Osteoblast (primary cell): ENCODE data around the gene CENPC. TPM values are rescaled to one million over a fixed set of nuclear protein-coding genes. Genes with fewer than 3 reads are reported as not detected.

Experiments
- DNase-seq: peaks from one replicate; pipeline ENCODE4 v3.0.0; 2011; ENCODE audit warnings: low spot score, mixed read lengths; ENCODE audit not compliant: insufficient read length; ENCODE audit errors: missing footprints
- H2AFZ ChIP-seq: 2 replicates; pipeline ENCODE4 v1.6.0; 2011; ENCODE audit warnings: mild to moderate bottlenecking, low read length
- H3K27ac ChIP-seq: 2 replicates; pipeline ENCODE4 v1.5.1; 2011; ENCODE audit warnings: mild to moderate bottlenecking, low read depth, low read length, moderate library complexity
- H3K27me3 ChIP-seq: 2 replicates; pipeline ENCODE4 v1.6.0; 2012; ENCODE audit warnings: mild to moderate bottlenecking, control low read depth, inconsistent platforms, low read length, moderate library complexity; ENCODE audit not compliant: insufficient read depth
- H3K36me3 ChIP-seq: 2 replicates; pipeline ENCODE4 v1.5.1; 2011; ENCODE audit warnings: mild to moderate bottlenecking, low read length, control low read depth, moderate library complexity; ENCODE audit not compliant: insufficient read depth
- H3K4me1 ChIP-seq: 2 replicates; pipeline ENCODE4 v1.5.1; 2011; ENCODE audit warnings: mild to moderate bottlenecking, low read length, control low read depth, moderate library complexity; ENCODE audit not compliant: insufficient read depth
- H3K4me2 ChIP-seq: 2 replicates; pipeline ENCODE4 v1.6.0; 2011; ENCODE audit warnings: mild to moderate bottlenecking, low read length; ENCODE audit not compliant: insufficient read depth
- H3K4me3 ChIP-seq: fragments of 200-600 bp; sonication (generic); 3 replicates; pipeline ENCODE4 v1.5.1; 2012; ENCODE audit warnings: mild to moderate bottlenecking, low read length, inconsistent platforms; ENCODE audit not compliant: insufficient read depth
- H3K79me2 ChIP-seq: 2 replicates; pipeline ENCODE4 v1.6.0; 2012; ENCODE audit warnings: mild to moderate bottlenecking, low read length, control low read depth, inconsistent platforms; ENCODE audit not compliant: insufficient read depth
- H3K9me3 ChIP-seq: 2 replicates; pipeline ENCODE4 v1.5.1; 2011; ENCODE audit warnings: low read depth, low read length, control low read depth
- H4K20me1 ChIP-seq: 2 replicates; pipeline ENCODE4 v1.6.0; 2012; ENCODE audit warnings: mild to moderate bottlenecking, low read length, control low read depth; ENCODE audit not compliant: insufficient read depth
- CTCF ChIP-seq: IDR thresholded peaks from 2 replicates; pipeline ENCODE4 v1.5.1; 2011; ENCODE audit warnings: mild to moderate bottlenecking, low read depth, low read length, moderate library complexity; ENCODE audit errors: extremely low read depth
- small RNA-seq: library from RNA; depleted of rRNA; stranded (forward); fragments of <200 nt; gene quantifications from one replicate; pipeline ENCODE3, GENCODE V24; 2012
- total RNA-seq: library from RNA; depleted of rRNA; stranded (reverse); fragments of >200 nt; gene quantifications from 2 replicates; pipeline ENCODE4 v1.2.3, GENCODE V29; 2012

Gene CENPC
- total RNA-seq, 1 donor, result 19.9 TPM

- Histone ChIP-seq H2AFZ (no peak overlapping the region), H3K79me2 (no peaks in the 10 kb centered on the region), H3K36me3 (no peaks in the 10 kb centered on the region), H3K27me3 (no peaks in the 10 kb centered on the region), H3K27ac (no peak overlapping the region), H3K4me2 (no peak overlapping the region), H3K4me3 (no peak overlapping the region), H4K20me1 (no peaks in the 10 kb centered on the region), H3K4me1 (no peaks in the 10 kb centered on the region), H3K9me3 (no peaks in the 10 kb centered on the region)
- TF ChIP-seq CTCF, result no peak
- DNase-seq, result no peak
Measured at GRCh38 chr4:67428819-67429218, 116.5 kb downstream of the CENPC start.

Small RNA genes within 50 kb of the gene (small RNA-seq; reads per million reads assigned to genes)
- gene RNA5SP527, result not detected
- 0.22 reads per million for gene RNU1-63P

Other genes starting within 250 kb of the CENPC start
- gene STAP1, start 13.2 kb upstream of the CENPC start, total RNA-seq, result not detected in 2 replicates
- 60.7 and 60.8 TPM in 2 replicates for gene UBA6, start 155.7 kb upstream of the CENPC start, total RNA-seq
- gene GNRHR, start 208.9 kb upstream of the CENPC start, total RNA-seq, result not detected in 2 replicates